HG03342 (cell line): ENCODE results near the gene ECE2.

ENCODE experiments used
- ATAC-seq: cut with Tn5 transposase; IDR thresholded peaks from one replicate; pipeline ENCODE4 v1.9.1; 2021; ENCODE audit warnings: mild to moderate bottlenecking, moderate library complexity; ENCODE audit not compliant: unreplicated experiment

Gene ECE2

GRCh38 chr3:184311633-184312032 lies 35.8 kb downstream of the ECE2 start:
- ATAC-seq = no peak

- peak; percentile 86 for ATAC-seq
Measured at GRCh38 chr3:184314363-184314699, 38.5 kb downstream of the ECE2 start, which contains the start of gene EIF4G1. EIF4G1 (plus strand) TSS chr3:184314606; CDS start chr3:184315797, 1,191 bp downstream.

- ATAC-seq = peak; percentile 41
Measured at GRCh38 chr3:184314700-184315542, 39.1 kb downstream of the ECE2 start.

- peak; percentile 4 for ATAC-seq
Measured at GRCh38 chr3:184315543-184315867, 39.7 kb downstream of the ECE2 start.

GRCh38 chr3:184315871-184316661 lies 40.2 kb downstream of the ECE2 start:
- no peak for ATAC-seq

GRCh38 chr3:184316792-184317191 lies 41.0 kb downstream of the ECE2 start:
- no peak for ATAC-seq

- no peak for ATAC-seq
Measured at GRCh38 chr3:184317201-184317600, 41.4 kb downstream of the ECE2 start.

GRCh38 chr3:184320104-184320445 lies 44.3 kb downstream of the ECE2 start:
- ATAC-seq = no peak

GRCh38 chr3:184321666-184322065 lies 45.8 kb downstream of the ECE2 start:
- no peak for ATAC-seq

- no peak for ATAC-seq
Measured at GRCh38 chr3:184322731-184323487, 47.1 kb downstream of the ECE2 start.

GRCh38 chr3:184323696-184324095 lies 47.9 kb downstream of the ECE2 start:
- no peak for ATAC-seq

GRCh38 chr3:184325269-184325668 lies 49.4 kb downstream of the ECE2 start:
- ATAC-seq = no peak

GRCh38 chr3:184325715-184326369 lies 50.0 kb downstream of the ECE2 start:
- no peak for ATAC-seq

GRCh38 chr3:184327171-184327570 lies 51.3 kb downstream of the ECE2 start:
- no peak for ATAC-seq

GRCh38 chr3:184328516-184328915 lies 52.7 kb downstream of the ECE2 start:
- no peak for ATAC-seq

GRCh38 chr3:184332370-184333090 lies 56.7 kb downstream of the ECE2 start:
- ATAC-seq = no peak

GRCh38 chr3:184333190-184333589 lies 57.4 kb downstream of the ECE2 start:
- no peak for ATAC-seq

- ATAC-seq = no peak
Measured at GRCh38 chr3:184333700-184334099, 57.9 kb downstream of the ECE2 start.

- ATAC-seq = no peak
Measured at GRCh38 chr3:184334470-184335158, 58.8 kb downstream of the ECE2 start.

- ATAC-seq = no peak
Measured at GRCh38 chr3:184335291-184335660, 59.5 kb downstream of the ECE2 start.
